Naive thymus-derived CD4-positive, alpha-beta T cell (primary cell): ENCODE results near the gene LRRC59. TPM values are rescaled to one million over a fixed set of nuclear protein-coding genes. Genes with fewer than 3 reads are reported as not detected.

Source experiments
- ATAC-seq: fragments of 150-1000 bp; cut with Tn5 transposase; 2 replicates; pipeline ENCODE4 v1.10.0; 2021; ENCODE audit warnings: mild to moderate bottlenecking, moderate library complexity
- CTCF ChIA-PET: fragments of 350-600 bp; sonication (Branson Sonifier 250); formaldehyde crosslinking; loops from one replicate; lab custom pipeline; 2021; ENCODE audit warnings: antibody characterized with exemption; lab: Charles Lee
- POLR2A ChIA-PET: fragments of 350-600 bp; sonication (Branson Sonifier 250); formaldehyde crosslinking; loops from one replicate; lab custom pipeline; 2021; ENCODE audit warnings: antibody characterized with exemption, inconsistent platforms; lab: Charles Lee
- DNase-seq, 9 donors: peaks; one replicate each; pipeline versions ENCODE4 v3.0.0 to v3.0.0-alpha.2; 2020 to 2022; ENCODE audit warnings: mixed read lengths in 1 of 9
- H3K27ac ChIP-seq: one replicate; pipeline ENCODE4 v1.7.0; 2013; ENCODE audit warnings: mild to moderate bottlenecking, low read depth, low read length, moderate library complexity
- H3K27me3 ChIP-seq, 2 donors: one replicate each; pipeline ENCODE4 v1.7.0; 2013; ENCODE audit warnings: low read length in 2 of 2, mild to moderate bottlenecking in 2 of 2, moderate library complexity in 2 of 2; ENCODE audit not compliant: control insufficient read depth in 2 of 2, insufficient read depth in 2 of 2
- H3K36me3 ChIP-seq, 3 experiments: 1 replicate in 2 of 3; 2 replicates in 1 of 3; pipeline ENCODE4 v1.7.0; 2013; ENCODE audit warnings: low read length in 3 of 3, mild to moderate bottlenecking in 3 of 3, moderate library complexity in 1 of 3; ENCODE audit not compliant: insufficient read depth in 3 of 3, control insufficient read depth in 2 of 3
- H3K4me1 ChIP-seq, 2 donors: one replicate each; pipeline ENCODE4 v1.7.0; 2013; ENCODE audit warnings: low read length in 2 of 2, mild to moderate bottlenecking in 2 of 2, moderate library complexity in 1 of 2; ENCODE audit not compliant: control insufficient read depth in 2 of 2, insufficient read depth in 2 of 2
- H3K4me3 ChIP-seq: 2 replicates; pipeline ENCODE4 v1.7.0; 2013; ENCODE audit warnings: mild to moderate bottlenecking, low read length
- H3K9me3 ChIP-seq, 3 experiments: 1 replicate in 2 of 3; 2 replicates in 1 of 3; pipeline ENCODE4 v1.7.0; 2013; ENCODE audit warnings: low read length in 3 of 3; ENCODE audit not compliant: control insufficient read depth in 2 of 3
- H3K27ac Mint-ChIP-seq, 9 donors: one replicate each; pipeline ENCODE4 v1.8.0; 2020 to 2022; ENCODE audit warnings: mixed read lengths in 9 of 9, mild to moderate bottlenecking in 8 of 9, moderate library complexity in 5 of 9, inconsistent platforms in 2 of 9
- H3K27me3 Mint-ChIP-seq, 5 donors: one replicate each; pipeline ENCODE4 v1.8.0; 2021 to 2022; ENCODE audit warnings: mixed read lengths in 5 of 5, mild to moderate bottlenecking in 1 of 5
- H3K36me3 Mint-ChIP-seq, 5 donors: one replicate each; pipeline ENCODE4 v1.8.0; 2020 to 2022; ENCODE audit warnings: mixed read lengths in 5 of 5, mild to moderate bottlenecking in 3 of 5, inconsistent platforms in 1 of 5
- H3K4me1 Mint-ChIP-seq, 7 donors: one replicate each; pipeline ENCODE4 v1.8.0; 2020 to 2022; ENCODE audit warnings: mixed read lengths in 7 of 7, mild to moderate bottlenecking in 3 of 7, inconsistent platforms in 1 of 7
- H3K4me3 Mint-ChIP-seq, 10 donors: one replicate each; pipeline ENCODE4 v1.8.0; 2020 to 2022; ENCODE audit warnings: mild to moderate bottlenecking in 10 of 10, mixed read lengths in 10 of 10, moderate library complexity in 6 of 10, inconsistent platforms in 2 of 10
- H3K9me3 Mint-ChIP-seq, 11 donors: one replicate each; pipeline ENCODE4 v1.8.0; 2020 to 2022; ENCODE audit warnings: mixed read lengths in 11 of 11, mild to moderate bottlenecking in 4 of 11, inconsistent platforms in 1 of 11, moderate library complexity in 1 of 11
- intact Hi-C, 2 donors: fragments of 100-400 bp; cut with micrococcal nuclease; formaldehyde crosslinking; loops; one replicate each; pipeline ENCODE4 v1.15.1; 2023
- polyA plus RNA-seq, 2 donors: library from polyadenylated mRNA; unstranded; fragments of 300-500 nt; fragmentation: Illumina TruSeq; gene quantifications; one replicate each; pipeline ENCODE4 v1.2.3, GENCODE V29; 2021
- total RNA-seq, 6 experiments: library from RNA in 5 of 6; stranded (reverse) in 5 of 6; gene quantifications; 1 replicate in 5 of 6; 2 replicates in 1 of 6; pipeline ENCODE4 v1.2.3 and lab custom pipeline; 2021 to 2026

The LRRC59 gene
- total and polyA plus RNA-seq, 7 experiments from 2014 or later, result 13.4 to 67.1 (median 28.5) TPM

DNA sequence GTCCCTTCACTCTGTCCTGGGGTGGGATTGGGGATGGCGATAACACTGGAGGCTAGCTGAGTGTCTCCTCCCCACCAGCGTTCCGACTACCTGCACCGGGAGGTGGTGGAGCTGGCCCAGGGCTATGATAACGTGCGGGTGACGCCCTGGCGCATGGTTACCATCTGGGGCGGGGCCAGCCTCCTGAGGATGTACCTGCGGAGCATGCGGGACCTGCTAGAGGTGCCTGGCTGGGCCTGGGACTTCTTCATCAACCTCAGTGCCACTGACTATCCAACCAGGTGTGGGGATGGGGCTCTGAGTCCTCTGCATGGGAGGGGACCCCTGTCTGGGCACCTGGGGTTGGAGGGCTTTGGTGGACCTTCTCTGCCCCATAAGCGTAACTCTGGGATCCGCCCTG, 42.5 kb downstream of the LRRC59 start:
- POLR2A ChIA-PET, result interaction anchor here (1.1 kb wide), 1 partner anchor 14 kb away, joined by 4 read pairs; no protein-coding TSS in a partner anchor
- CTCF ChIA-PET, result no interaction called here
- intact Hi-C loops, result no loop called here
- no peak for DNase-seq
- no peaks in the 10 kb centered on the region for H3K4me1 ChIP-seq
- H3K27ac ChIP-seq, result no peak overlapping the region
- Mint-ChIP-seq H3K4me1 (peaks cover 4 to 14% (median 9%) of the 10 kb centered on the region in 7 donors), H3K27me3 (no peaks in the 10 kb centered on the region), H3K4me3 (no peak overlapping the region), H3K36me3 (peaks cover 0 to 11% (median 4%) of the 10 kb centered on the region in 5 donors), H3K9me3 (peaks cover 0 to 2% (median 0%) of the 10 kb centered on the region in 11 donors), H3K27ac (peak overlapping the region in 1 of 9 donors; percentile 70)
- no peak for ATAC-seq
- H3K4me3 ChIP-seq, result no peak overlapping the region
- no peaks in the 10 kb centered on the region for H3K9me3 ChIP-seq
- peaks cover 0 to 69% (median 6%) of the 10 kb centered on the region in 3 experiments for H3K36me3 ChIP-seq
- H3K27me3 ChIP-seq, result no peaks in the 10 kb centered on the region

DNA sequence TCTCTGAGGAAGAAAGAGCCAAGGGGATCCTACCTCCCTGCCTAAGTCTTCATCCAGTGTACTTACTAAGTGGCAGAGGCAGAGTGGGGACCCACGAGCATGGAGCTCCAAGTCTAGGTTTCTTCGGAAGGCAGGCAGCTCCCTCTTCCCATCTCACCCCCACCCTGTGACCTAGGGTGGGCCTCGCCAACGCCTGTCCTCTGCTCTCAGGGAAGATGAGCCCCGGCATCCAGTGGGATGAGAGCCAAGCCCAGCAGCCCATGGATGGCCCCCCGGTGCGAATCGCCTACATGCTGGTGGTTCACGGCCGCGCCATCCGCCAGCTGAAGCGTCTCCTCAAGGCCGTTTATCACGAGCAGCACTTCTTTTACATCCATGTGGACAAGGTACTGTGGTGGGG, 43.1 kb downstream of the LRRC59 start:
- peaks cover 0 to 11% (median 4%) of the 10 kb centered on the region in 5 donors for H3K36me3 Mint-ChIP-seq
- POLR2A ChIA-PET, result no interaction called here

DNA sequence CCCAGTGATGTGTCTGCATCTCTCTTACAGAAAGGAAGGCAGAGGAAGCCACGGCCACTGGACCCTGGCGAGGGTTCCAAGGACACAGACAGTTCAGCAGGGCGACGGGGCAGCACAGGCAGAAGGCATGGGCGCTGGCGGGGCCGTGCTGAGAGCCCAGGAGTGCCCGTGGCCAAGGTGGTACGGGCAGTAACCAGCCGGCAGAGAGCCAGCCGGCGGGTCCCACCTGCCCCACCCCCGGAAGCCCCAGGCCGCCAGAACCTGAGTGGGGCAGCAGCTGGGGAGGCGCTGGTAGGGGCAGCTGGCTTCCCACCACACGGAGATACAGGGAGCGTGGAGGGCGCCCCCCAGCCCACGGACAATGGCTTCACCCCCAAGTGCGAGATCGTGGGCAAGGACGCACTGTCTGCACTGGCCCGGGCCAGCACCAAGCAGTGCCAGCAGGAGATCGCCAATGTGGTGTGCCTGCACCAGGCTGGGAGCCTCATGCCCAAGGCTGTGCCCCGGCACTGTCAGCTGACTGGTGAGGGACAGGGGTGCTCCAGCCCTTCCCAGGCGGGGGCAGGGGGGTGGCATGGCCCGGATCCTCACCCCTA, 43.6 kb downstream of the LRRC59 start:
- Mint-ChIP-seq H3K9me3 (peaks cover 0 to 2% (median 0%) of the 10 kb centered on the region in 11 donors), H3K4me3 (no peak overlapping the region), H3K4me1 (peaks cover 9 to 23% (median 13%) of the 10 kb centered on the region in 7 donors), H3K36me3 (peaks cover 0 to 7% (median 4%) of the 10 kb centered on the region in 5 donors), H3K27me3 (no peaks in the 10 kb centered on the region), H3K27ac (no peak overlapping the region)
- H3K4me1 ChIP-seq, result no peaks in the 10 kb centered on the region
- H3K9me3 ChIP-seq, result no peaks in the 10 kb centered on the region
- H3K36me3 ChIP-seq, result peaks cover 0 to 59% (median 6%) of the 10 kb centered on the region in 3 experiments
- ChIA-PET POLR2A (no interaction called here), CTCF (no interaction called here)
- no peak overlapping the region for H3K27ac ChIP-seq
- DNase-seq (no peak), ATAC-seq (no peak)
- H3K4me3 ChIP-seq, result no peak overlapping the region
- intact Hi-C loops, result no loop called here
- no peaks in the 10 kb centered on the region for H3K27me3 ChIP-seq

More for the DNA sequence above, 43.1 kb downstream of the LRRC59 start:
- CTCF ChIA-PET, result no interaction called here
- peaks cover 5 to 20% (median 11%) of the 10 kb centered on the region in 7 donors for H3K4me1 Mint-ChIP-seq
- DNase-seq (no peak), ATAC-seq (no peak)
- H3K9me3 ChIP-seq, result no peaks in the 10 kb centered on the region
- H3K27ac ChIP-seq, result no peak overlapping the region
- H3K9me3 Mint-ChIP-seq, result peaks cover 0 to 2% (median 0%) of the 10 kb centered on the region in 11 donors
- no peak overlapping the region for H3K4me3 ChIP-seq
- intact Hi-C loops, result no loop called here
- no peaks in the 10 kb centered on the region for H3K27me3 ChIP-seq
- H3K4me3 Mint-ChIP-seq, result no peak overlapping the region
- peaks cover 0 to 64% (median 6%) of the 10 kb centered on the region in 3 experiments for H3K36me3 ChIP-seq
- no peaks in the 10 kb centered on the region for H3K4me1 ChIP-seq
- no peaks in the 10 kb centered on the region for H3K27me3 Mint-ChIP-seq
- H3K27ac Mint-ChIP-seq, result no peak overlapping the region

DNA sequence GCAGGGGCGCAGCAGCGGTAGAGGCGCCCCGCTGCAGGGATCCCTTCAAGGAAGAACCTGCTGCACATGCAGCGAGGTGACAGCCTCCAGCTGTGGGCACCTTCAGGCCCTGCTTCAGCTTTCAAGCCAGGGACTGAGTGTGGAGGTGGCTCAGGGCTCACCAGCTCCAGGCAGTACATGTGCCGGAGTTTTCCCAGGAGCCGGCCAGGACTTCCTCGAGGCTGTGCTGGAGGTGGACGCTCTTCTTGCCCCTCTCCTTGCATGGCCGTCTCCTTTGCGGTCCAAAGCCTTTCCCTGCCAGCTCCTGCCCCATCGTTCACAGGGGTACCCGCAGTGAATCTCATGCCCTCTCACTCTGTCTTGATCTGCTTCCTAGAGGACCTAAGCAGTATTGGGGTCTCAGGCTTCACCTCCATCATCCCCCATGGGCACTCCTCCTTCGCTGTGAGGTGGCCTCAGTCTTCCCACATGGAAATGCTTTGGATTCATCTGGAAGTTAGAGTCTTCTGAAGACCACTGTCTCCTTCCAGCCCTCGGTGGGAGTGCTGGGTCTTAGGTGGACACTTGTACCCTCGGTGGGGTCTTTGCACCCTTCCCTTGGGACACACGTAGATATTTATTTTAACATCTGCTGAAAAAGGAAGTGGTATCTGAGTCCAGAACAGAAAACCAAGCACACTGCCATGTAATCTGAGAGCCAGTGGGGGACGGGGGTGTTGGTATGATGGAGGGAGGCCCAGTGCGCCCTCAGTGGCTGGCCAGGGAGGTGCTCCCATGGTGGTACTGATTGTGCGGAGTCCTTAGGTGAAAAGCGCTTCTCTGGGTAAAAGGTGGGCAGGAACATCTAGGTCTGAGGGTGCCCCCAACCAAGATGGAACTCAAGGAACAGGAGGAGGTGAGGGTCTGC, 44.4 kb downstream of the LRRC59 start:
- peaks cover 2 to 4% of the 10 kb centered on the region in 2 donors for H3K4me1 ChIP-seq
- no peak overlapping the region for H3K4me3 ChIP-seq
- peaks cover 0 to 51% (median 6%) of the 10 kb centered on the region in 3 experiments for H3K36me3 ChIP-seq
- no peak overlapping the region for H3K27ac ChIP-seq
- CTCF ChIA-PET, result no interaction called here
- intact Hi-C loops, result no loop called here
- DNase-seq, result no peak
- ATAC-seq, result no peak
- no peaks in the 10 kb centered on the region for H3K27me3 Mint-ChIP-seq
- H3K4me1 Mint-ChIP-seq, result peaks cover 16 to 29% (median 19%) of the 10 kb centered on the region in 7 donors
- POLR2A ChIA-PET, result no interaction called here
- H3K9me3 Mint-ChIP-seq, result peaks cover 0 to 2% (median 0%) of the 10 kb centered on the region in 11 donors
- no peaks in the 10 kb centered on the region for H3K9me3 ChIP-seq
- H3K27me3 ChIP-seq, result no peaks in the 10 kb centered on the region
- H3K36me3 Mint-ChIP-seq, result peaks cover 0 to 7% (median 4%) of the 10 kb centered on the region in 5 donors
- H3K27ac Mint-ChIP-seq, result peak overlapping the region in 4 of 9 donors; percentile 16 to 76 (median 55)
- no peak overlapping the region for H3K4me3 Mint-ChIP-seq

DNA sequence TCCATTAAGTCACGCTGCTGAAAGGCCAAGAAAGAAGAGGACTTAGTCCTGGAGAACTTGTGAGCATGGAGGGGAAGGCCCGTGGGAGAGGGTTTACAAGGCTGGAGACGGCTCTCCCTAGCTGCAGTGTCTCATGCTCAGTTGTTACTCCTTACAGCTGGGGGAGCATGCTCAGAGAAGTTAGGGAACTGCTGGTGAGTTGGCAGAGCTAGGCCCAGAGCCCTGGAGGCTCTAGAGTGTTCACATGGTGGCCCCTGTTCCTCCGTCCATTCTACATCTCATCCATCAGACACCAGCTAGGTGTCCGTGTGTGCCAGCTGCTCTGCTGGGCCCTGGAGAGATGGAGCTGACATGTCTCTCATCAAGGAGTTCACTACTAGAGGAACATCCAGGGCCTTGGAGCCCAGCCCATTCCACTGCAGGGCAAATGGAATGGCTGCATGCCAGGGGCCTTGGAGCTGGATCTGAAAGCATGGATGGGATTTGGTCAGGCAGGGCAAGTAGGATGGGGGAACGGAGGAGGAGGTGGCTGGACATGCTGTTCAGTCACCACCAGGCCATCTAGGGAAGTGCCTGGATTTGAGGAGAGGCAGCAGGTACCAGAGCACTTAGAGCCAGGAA, 45.1 kb downstream of the LRRC59 start:
- H3K9me3 Mint-ChIP-seq, result peaks cover 0 to 2% (median 0%) of the 10 kb centered on the region in 11 donors
- Histone ChIP-seq H3K27me3 (no peaks in the 10 kb centered on the region), H3K36me3 (peaks cover 0 to 44% (median 6%) of the 10 kb centered on the region in 3 experiments), H3K4me3 (no peak overlapping the region), H3K4me1 (peaks cover 7 to 10% of the 10 kb centered on the region in 2 donors), H3K9me3 (no peaks in the 10 kb centered on the region), H3K27ac (no peak overlapping the region)
- H3K36me3 Mint-ChIP-seq, result peaks cover 0 to 7% (median 4%) of the 10 kb centered on the region in 5 donors
- ChIA-PET POLR2A (interaction anchor here (0.5 kb wide), 1 partner anchor 569 kb away, joined by 4 read pairs; no protein-coding TSS in a partner anchor), CTCF (interaction anchor here (1.4 kb wide), 1 partner anchor 10 kb away, joined by 6 read pairs; no protein-coding TSS in a partner anchor)
- DNase-seq (no peak), ATAC-seq (no peak)
- peak overlapping the region in 7 of 9 donors; percentile 32 to 76 (median 65) for H3K27ac Mint-ChIP-seq
- intact Hi-C loops, result no loop called here
- H3K4me3 Mint-ChIP-seq, result no peak overlapping the region
- peaks cover 22 to 35% (median 25%) of the 10 kb centered on the region in 7 donors for H3K4me1 Mint-ChIP-seq
- no peaks in the 10 kb centered on the region for H3K27me3 Mint-ChIP-seq

DNA sequence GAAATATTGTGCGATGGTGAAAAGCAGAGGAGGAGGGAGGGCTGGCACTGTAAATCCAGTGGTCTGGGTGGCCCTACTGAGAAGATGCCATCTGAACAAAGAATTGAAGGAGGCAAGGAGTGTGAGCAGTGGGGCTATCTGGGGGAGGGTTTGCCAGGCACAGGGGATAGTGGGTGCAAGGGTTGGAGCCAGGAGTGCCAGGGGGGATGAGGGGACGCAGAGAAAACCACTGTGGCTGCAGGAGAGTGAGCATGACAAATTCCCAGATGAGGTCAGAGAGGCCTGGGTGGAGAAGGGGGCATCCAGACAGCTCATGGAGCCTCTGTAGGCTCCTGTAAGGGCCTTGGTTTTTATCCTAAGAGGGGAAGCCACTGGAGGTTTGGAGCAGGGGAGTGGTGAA, 46.6 kb downstream of the LRRC59 start:
- Mint-ChIP-seq H3K9me3 (peaks cover 0 to 2% (median 0%) of the 10 kb centered on the region in 11 donors), H3K27ac (peak overlapping the region in 7 of 9 donors; percentile 28 to 72 (median 45)), H3K27me3 (no peaks in the 10 kb centered on the region), H3K4me3 (peak overlapping the region in 1 of 10 donors; percentile 16), H3K36me3 (peaks cover 0 to 7% (median 0%) of the 10 kb centered on the region in 5 donors), H3K4me1 (peaks cover 25 to 37% (median 31%) of the 10 kb centered on the region in 7 donors)
- peaks cover 0 to 32% (median 4%) of the 10 kb centered on the region in 3 experiments for H3K36me3 ChIP-seq
- no peaks in the 10 kb centered on the region for H3K9me3 ChIP-seq
- intact Hi-C loops, result no loop called here
- no peak overlapping the region for H3K4me3 ChIP-seq
- no peak for ATAC-seq
- no peak for DNase-seq
- POLR2A ChIA-PET, result no interaction called here
- no peak overlapping the region for H3K27ac ChIP-seq
- no peaks in the 10 kb centered on the region for H3K27me3 ChIP-seq
- CTCF ChIA-PET, result no interaction called here
- H3K4me1 ChIP-seq, result peaks cover 14 to 17% of the 10 kb centered on the region in 2 donors
